22Rv1 (cell line): ENCODE results near the gene MFSD6.

ENCODE experiments used
- H3K27ac ChIP-seq: fragments of 450-650 bp; 2 replicates; pipeline ENCODE4 v1.5.1; 2017
- ZFX ChIP-seq: fragments of 450-650 bp; IDR thresholded peaks from 2 replicates; pipeline ENCODE4 v1.6.1; 2017; ENCODE audit warnings: antibody characterized with exemption, borderline replicate concordance
- TF ChIP-seq, protein P1 (sequence below): fragments of 450-650 bp; IDR thresholded peaks from 2 replicates; pipeline ENCODE4 v1.5.1; 2017; ENCODE audit warnings: mild to moderate bottlenecking

The MFSD6 gene

DNA sequence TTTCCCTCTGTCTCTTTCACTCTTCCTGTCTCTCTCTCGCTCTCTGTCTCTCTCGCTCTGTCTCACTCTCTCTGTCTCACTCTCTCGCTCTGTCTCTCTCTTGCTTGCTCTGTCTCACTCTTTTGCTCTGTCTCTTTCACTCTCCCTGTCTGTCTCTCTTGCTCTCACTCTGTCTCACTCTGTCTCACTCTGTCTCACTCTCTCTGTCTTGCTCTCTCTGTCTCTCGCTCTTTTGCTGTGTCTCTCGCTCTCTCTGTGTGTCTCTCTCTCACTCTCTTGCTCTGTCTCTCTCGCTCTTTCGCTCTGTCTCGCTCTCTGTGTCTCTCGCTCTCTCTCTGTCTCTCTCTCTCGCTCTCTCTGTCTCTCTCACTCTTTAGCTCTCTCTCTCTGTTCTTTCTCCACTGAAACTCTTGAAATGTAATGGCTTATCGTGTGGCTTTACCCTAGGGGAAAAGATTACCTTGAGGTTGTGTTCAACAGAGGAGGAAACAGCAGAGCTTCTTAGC is 41.9 kb upstream of the MFSD6 start:
- TF ChIP-seq ZFX: no peak
- TF ChIP-seq, protein P1, sequence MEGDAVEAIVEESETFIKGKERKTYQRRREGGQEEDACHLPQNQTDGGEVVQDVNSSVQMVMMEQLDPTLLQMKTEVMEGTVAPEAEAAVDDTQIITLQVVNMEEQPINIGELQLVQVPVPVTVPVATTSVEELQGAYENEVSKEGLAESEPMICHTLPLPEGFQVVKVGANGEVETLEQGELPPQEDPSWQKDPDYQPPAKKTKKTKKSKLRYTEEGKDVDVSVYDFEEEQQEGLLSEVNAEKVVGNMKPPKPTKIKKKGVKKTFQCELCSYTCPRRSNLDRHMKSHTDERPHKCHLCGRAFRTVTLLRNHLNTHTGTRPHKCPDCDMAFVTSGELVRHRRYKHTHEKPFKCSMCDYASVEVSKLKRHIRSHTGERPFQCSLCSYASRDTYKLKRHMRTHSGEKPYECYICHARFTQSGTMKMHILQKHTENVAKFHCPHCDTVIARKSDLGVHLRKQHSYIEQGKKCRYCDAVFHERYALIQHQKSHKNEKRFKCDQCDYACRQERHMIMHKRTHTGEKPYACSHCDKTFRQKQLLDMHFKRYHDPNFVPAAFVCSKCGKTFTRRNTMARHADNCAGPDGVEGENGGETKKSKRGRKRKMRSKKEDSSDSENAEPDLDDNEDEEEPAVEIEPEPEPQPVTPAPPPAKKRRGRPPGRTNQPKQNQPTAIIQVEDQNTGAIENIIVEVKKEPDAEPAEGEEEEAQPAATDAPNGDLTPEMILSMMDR: no peak
- H3K27ac ChIP-seq: no peak overlapping the region

DNA sequence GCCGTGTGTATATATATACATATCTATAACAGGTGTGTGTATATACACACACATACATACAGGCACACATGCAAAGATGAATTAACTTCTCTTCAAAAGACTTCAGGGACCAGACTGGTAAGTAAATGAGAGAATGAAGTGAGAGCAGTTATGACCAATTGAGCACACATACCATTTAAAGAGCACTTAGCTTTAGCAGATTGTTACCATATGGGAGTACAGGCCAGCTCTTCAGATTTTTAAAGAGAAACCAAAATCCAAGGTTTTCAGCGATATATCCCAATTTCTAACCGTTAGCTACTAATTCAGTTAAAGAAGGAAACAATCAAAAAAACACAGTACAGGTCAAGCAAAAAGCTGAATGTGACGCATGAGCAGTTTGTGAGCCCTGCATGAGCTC is 41.1 kb upstream of the MFSD6 start:
- TF ChIP-seq ZFX: no peak
- TF ChIP-seq, protein P1: no peak
- H3K27ac ChIP-seq: no peak overlapping the region

DNA sequence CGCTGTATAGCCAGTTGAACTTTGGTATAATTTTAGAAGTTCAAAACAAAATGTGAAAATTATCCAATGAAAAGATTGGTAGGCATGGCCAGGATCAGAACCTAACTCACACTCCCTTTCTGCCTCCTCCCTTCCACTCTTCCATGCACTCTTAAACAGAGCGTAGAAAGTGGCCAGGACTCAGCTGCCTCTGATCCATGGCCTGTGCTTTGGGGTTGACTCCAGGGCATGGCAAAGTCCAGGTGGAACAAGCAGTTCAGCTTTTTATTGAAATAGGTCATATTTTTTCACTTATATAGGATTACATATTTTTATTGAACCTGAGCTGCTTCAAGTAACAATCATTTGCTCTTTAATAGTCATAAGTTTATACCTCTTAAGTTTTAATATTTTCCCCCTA is 38.5 kb upstream of the MFSD6 start:
- no peak for TF ChIP-seq ZFX
- TF ChIP-seq, protein P1: no peak
- H3K27ac ChIP-seq: no peak overlapping the region

DNA sequence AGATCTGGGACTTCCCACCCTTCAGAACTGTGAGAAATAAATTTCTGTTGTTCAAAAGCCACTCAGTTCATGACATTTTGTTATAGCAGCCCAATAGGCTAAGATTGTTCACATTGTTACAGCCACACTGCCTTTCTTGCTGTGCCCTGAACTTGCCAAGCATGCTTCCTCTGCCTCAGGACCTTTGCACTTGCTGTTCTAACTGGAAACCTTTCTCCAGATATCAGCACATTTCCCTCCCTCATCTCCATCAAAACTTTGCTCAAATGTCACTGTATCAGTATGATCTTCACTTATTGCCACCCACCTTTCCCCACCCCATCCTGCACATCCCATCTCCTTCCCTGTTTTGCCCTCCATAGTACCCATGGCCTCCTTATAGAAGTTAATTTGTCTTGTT is 32.1 kb upstream of the MFSD6 start:
- TF ChIP-seq, protein P1: no peak
- no peak for TF ChIP-seq ZFX
- H3K27ac ChIP-seq: peak overlapping the region; percentile 29; the same call in 1 of the 2 replicates

DNA sequence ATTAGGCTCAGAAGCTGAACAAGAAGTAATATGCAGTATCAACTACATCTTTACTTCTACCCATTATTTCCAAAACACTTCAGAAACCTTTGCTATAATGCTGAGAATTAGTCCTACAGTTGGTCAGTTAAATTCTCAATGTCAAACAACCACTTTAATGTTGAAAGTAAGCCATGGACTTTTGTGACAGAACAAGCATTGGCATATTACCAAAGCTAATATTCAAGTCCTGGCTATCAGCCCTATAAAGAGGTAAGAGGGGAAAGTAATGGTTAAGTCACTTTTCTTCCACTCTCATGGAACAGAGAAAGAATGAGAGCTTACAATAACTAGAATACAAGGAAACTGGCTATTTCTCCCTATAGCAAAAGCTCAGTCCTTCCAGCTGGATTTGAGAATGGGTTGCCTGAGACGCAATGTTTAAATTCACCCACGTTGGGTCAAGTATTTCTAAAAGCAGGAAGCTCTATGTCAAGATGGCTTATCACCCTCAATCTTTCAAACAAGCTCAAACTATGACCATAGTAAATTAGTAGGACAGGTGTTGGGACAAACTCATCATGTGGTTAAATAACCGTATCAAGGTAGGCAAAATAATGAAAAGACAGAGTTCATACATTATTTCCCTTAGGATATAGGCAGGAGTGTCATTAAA is 31.4 kb upstream of the MFSD6 start:
- peak overlapping the region; percentile 29; the same call in 1 of the 2 replicates for H3K27ac ChIP-seq
- TF ChIP-seq ZFX: no peak
- TF ChIP-seq, protein P1: no peak

DNA sequence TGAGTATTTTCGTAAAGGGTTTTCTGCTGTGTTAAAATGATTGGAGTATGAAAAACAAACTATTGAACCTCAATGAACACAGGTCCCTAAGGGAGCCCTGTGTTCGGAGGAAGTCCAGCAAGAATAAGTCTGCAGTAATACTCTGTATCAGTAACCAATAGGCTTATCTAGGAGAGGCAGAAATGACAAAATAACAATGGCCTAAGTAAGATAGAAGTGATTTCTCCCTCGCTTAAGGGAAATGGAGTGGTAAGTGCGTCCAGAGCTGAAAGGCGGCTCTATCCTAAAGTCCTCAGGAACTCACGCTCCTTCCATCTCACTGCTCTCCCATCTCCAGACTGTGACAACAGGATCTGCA is 29.3 kb upstream of the MFSD6 start:
- H3K27ac ChIP-seq: no peak overlapping the region
- TF ChIP-seq ZFX: no peak
- TF ChIP-seq, protein P1: no peak

DNA sequence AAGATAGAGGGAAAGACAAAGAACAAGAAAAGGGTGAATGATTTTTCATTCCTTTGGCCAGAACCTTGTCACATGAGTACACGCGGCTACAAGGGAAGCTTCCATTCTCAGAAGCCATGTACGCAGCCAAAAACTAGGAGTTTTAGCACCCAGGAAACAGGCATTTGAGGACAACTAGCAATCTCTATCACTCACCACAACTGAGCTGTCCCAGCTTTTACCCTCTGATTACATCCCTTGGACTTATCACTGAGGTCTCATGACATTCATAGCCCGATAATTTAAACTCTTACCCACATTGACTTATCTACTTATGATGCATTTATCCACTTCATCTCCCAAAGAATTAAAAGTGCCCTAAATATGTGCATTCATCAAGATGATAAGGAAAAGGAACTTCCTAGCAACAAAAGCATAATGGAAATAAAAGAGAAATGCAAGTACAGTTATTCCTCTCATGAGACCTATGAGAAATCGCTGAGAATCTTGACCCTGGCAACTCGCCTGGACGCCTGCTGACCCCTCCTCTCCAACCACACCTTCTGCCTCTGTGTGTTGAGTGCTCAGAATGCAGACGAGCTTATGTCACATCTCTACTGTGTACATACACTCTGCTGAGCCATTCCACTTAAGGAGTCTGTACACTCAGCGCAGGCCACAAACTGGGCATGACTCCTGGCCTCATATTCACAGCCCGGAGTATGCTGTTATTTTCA is 28.7 kb upstream of the MFSD6 start:
- no peak for TF ChIP-seq ZFX
- no peak overlapping the region for H3K27ac ChIP-seq
